HT-29 (cell line): Measurements from ENCODE around the gene TMC4. TPM values are rescaled to one million over a fixed set of nuclear protein-coding genes. Genes with fewer than 3 reads are reported as not detected.
A peak's percentile ranks its signal among the peaks of the same experiment; 100 is the strongest.
"Not testable (repeated sequence)": the region's sequence is repeated elsewhere in the genome, so short reads cannot be mapped to it uniquely, and the experiment has no call there.

Experiments used
- DNase-seq: peaks from one replicate; pipeline ENCODE4 v3.0.0-alpha.2; 2015; ENCODE audit warnings: low spot score
- total RNA-seq: library from RNA; depleted of rRNA; stranded (reverse); fragments of >200 nt; shearing (Covaris generic); gene quantifications from 2 replicates; pipeline ENCODE4 v1.2.3, GENCODE V29; 2014

Gene TMC4
- total RNA-seq, 1 experiment from 2014 or later: 45.3 TPM

GRCh38 chr19:54203151-54203611, 30.2 kb upstream of the TMC4 start:
- peak; percentile 52 for DNase-seq

GRCh38 chr19:54201980-54202379, 29.0 kb upstream of the TMC4 start:
- DNase-seq: peak; percentile 50

- no peak for DNase-seq
Observed at GRCh38 chr19:54201172-54201701, 28.3 kb upstream of the TMC4 start.

GRCh38 chr19:54199401-54199800, 26.4 kb upstream of the TMC4 start:
- DNase-seq: no peak

- no peak for DNase-seq
Observed at GRCh38 chr19:54197121-54197520, 24.2 kb upstream of the TMC4 start.

GRCh38 chr19:54196536-54196935, 23.6 kb upstream of the TMC4 start:
- DNase-seq: no peak

GRCh38 chr19:54194463-54194862, 21.5 kb upstream of the TMC4 start:
- DNase-seq: not testable (repeated sequence)

GRCh38 chr19:54193011-54193410, 20.1 kb upstream of the TMC4 start:
- DNase-seq: no peak

GRCh38 chr19:54191811-54192453, 19.0 kb upstream of the TMC4 start:
- DNase-seq: peak; percentile 42

GRCh38 chr19:54191011-54191810, 18.3 kb upstream of the TMC4 start, which contains the start of gene TSEN34:
TSEN34 (plus strand) TSS chr19:54191308; CDS start chr19:54191365, 57 bp downstream.
- DNase-seq: peak; percentile 98

- DNase-seq: peak; percentile 100
Observed at GRCh38 chr19:54190503-54191010, 17.6 kb upstream of the TMC4 start.

- peak; percentile 100 for DNase-seq
Observed at GRCh38 chr19:54189735-54190502, 17.0 kb upstream of the TMC4 start.

GRCh38 chr19:54189145-54189734, 16.3 kb upstream of the TMC4 start, which contains the start of gene MBOAT7:
MBOAT7 (minus strand) TSS chr19:54189580; CDS start chr19:54188508, 1,072 bp downstream.
- no peak for DNase-seq

- DNase-seq: peak; percentile 79
Observed at GRCh38 chr19:54188215-54188871, 15.4 kb upstream of the TMC4 start.

GRCh38 chr19:54186934-54187381, 14.0 kb upstream of the TMC4 start:
- no peak for DNase-seq

GRCh38 chr19:54186351-54186750, 13.4 kb upstream of the TMC4 start:
- no peak for DNase-seq

GRCh38 chr19:54183431-54183830, 10.5 kb upstream of the TMC4 start:
- DNase-seq: no peak

GRCh38 chr19:54181894-54182293, 8.9 kb upstream of the TMC4 start:
- not testable (repeated sequence) for DNase-seq

- DNase-seq: no peak
Observed at GRCh38 chr19:54180691-54181091, 7.7 kb upstream of the TMC4 start.

GRCh38 chr19:54179921-54180461, 7.0 kb upstream of the TMC4 start:
- peak; percentile 99 for DNase-seq
